ENCODE measurements around the gene SCO1. TPM values are rescaled to one million over a fixed set of nuclear protein-coding genes. Genes with fewer than 3 reads are reported as not detected.
"Not testable (repeated sequence)": the region's sequence is repeated elsewhere in the genome, so short reads cannot be mapped to it uniquely, and the experiment has no call there.

The SCO1 gene
- total and polyA plus RNA-seq, 7 donors, result 12.2 to 37.5 (median 22.1) TPM

GRCh38 chr17:10737736-10738135 lies 40.4 kb upstream of the SCO1 start:
- 28 to 67% methylated on average over 3 of the region's 3 CpGs for WGBS, 2 donors
- H3K4me3 ChIP-seq, result no peak overlapping the region
- H3K27ac ChIP-seq, result no peak overlapping the region
- intact Hi-C loops (cut with DNase I), result loop anchor here (1.0 kb wide), 1 partner anchor 108 kb away; no protein-coding TSS in a partner anchor
- H3K36me3 ChIP-seq, result no peaks in the 10 kb centered on the region
- H3K9me3 ChIP-seq, result no peaks in the 10 kb centered on the region
- TF ChIP-seq EP300 (IDR thresholded peaks at IDR 0.05) (no peak), POLR2A (IDR thresholded peaks at IDR 0.05) (no peak), POLR2AphosphoS5 (IDR thresholded peaks at IDR 0.05) (no peak), CTCF (IDR thresholded peaks at IDR 0.05) (no peak)
- H3K4me1 ChIP-seq, result no peaks in the 10 kb centered on the region
- H3K27me3 ChIP-seq, result no peaks in the 10 kb centered on the region
- DNase-seq, result peak; percentile 61

GRCh38 chr17:10737168-10737622 lies 39.9 kb upstream of the SCO1 start:
- intact Hi-C loops (cut with DNase I), result loop anchor here (1.0 kb wide), 1 partner anchor 108 kb away; no protein-coding TSS in a partner anchor
- DNase-seq, result peak; percentile 80
- no peak overlapping the region for H3K27ac ChIP-seq
- no peaks in the 10 kb centered on the region for H3K36me3 ChIP-seq
- no peaks in the 10 kb centered on the region for H3K27me3 ChIP-seq
- TF ChIP-seq EP300 (IDR thresholded peaks at IDR 0.05), result no peak
- no peak for TF ChIP-seq POLR2A (IDR thresholded peaks at IDR 0.05)
- peak; percentile 49 to 79 (median 68) for TF ChIP-seq CTCF (IDR thresholded peaks at IDR 0.05)
- H3K4me1 ChIP-seq, result no peaks in the 10 kb centered on the region
- no peak overlapping the region for H3K4me3 ChIP-seq
- 4 to 14% methylated on average over 6 of the region's 6 CpGs for WGBS, 2 donors
- no peaks in the 10 kb centered on the region for H3K9me3 ChIP-seq

- 93 to 97% methylated on average over 4 of the region's 4 CpGs for WGBS, 2 donors
- no peak overlapping the region for H3K27ac ChIP-seq
- H3K27me3 ChIP-seq, result no peaks in the 10 kb centered on the region
- H3K36me3 ChIP-seq, result no peaks in the 10 kb centered on the region
- no peaks in the 10 kb centered on the region for H3K9me3 ChIP-seq
- no peak overlapping the region for H3K4me3 ChIP-seq
- H3K4me1 ChIP-seq, result peaks cover 0 to 6% (median 5%) of the 10 kb centered on the region in 4 donors
- no peak for DNase-seq
- TF ChIP-seq CTCF (IDR thresholded peaks at IDR 0.05) (no peak), EP300 (IDR thresholded peaks at IDR 0.05) (no peak), POLR2A (IDR thresholded peaks at IDR 0.05) (no peak), POLR2AphosphoS5 (IDR thresholded peaks at IDR 0.05) (no peak)
- intact Hi-C loops (cut with DNase I), result no loop called here
Measured at GRCh38 chr17:10735821-10736220, 38.5 kb upstream of the SCO1 start.

GRCh38 chr17:10735251-10735650 lies 37.9 kb upstream of the SCO1 start:
- DNase-seq, result peak; percentile 28
- intact Hi-C loops (cut with DNase I), result no loop called here
- H3K27ac ChIP-seq, result no peak overlapping the region
- TF ChIP-seq POLR2A (IDR thresholded peaks at IDR 0.05) (no peak), POLR2AphosphoS5 (IDR thresholded peaks at IDR 0.05) (no peak), EP300 (IDR thresholded peaks at IDR 0.05) (no peak), CTCF (IDR thresholded peaks at IDR 0.05) (no peak)
- H3K36me3 ChIP-seq, result no peaks in the 10 kb centered on the region
- no peaks in the 10 kb centered on the region for H3K9me3 ChIP-seq
- no peak overlapping the region for H3K4me3 ChIP-seq
- no peaks in the 10 kb centered on the region for H3K27me3 ChIP-seq
- H3K4me1 ChIP-seq, result peaks cover 0 to 11% (median 9%) of the 10 kb centered on the region in 4 donors
- 81 to 88% methylated on average over 2 of the region's 2 CpGs for WGBS, 2 donors

GRCh38 chr17:10733666-10734065 lies 36.3 kb upstream of the SCO1 start:
- Histone ChIP-seq H3K27me3 (no peaks in the 10 kb centered on the region), H3K36me3 (no peaks in the 10 kb centered on the region), H3K9me3 (no peaks in the 10 kb centered on the region), H3K4me1 (peaks cover 2 to 17% (median 10%) of the 10 kb centered on the region in 4 donors), H3K4me3 (no peak overlapping the region), H3K27ac (no peak overlapping the region)
- no peak for DNase-seq
- WGBS, 2 donors, result 50 to 84% methylated on average over 3 of the region's 3 CpGs
- intact Hi-C loops (cut with DNase I), result no loop called here
- TF ChIP-seq CTCF (IDR thresholded peaks at IDR 0.05), result no peak
- TF ChIP-seq EP300 (IDR thresholded peaks at IDR 0.05), result no peak
- TF ChIP-seq POLR2A (IDR thresholded peaks at IDR 0.05), result no peak
- no peak for TF ChIP-seq POLR2AphosphoS5 (IDR thresholded peaks at IDR 0.05)

GRCh38 chr17:10732121-10732520 lies 34.8 kb upstream of the SCO1 start:
- 84 to 88% methylated on average over 6 of the region's 6 CpGs for WGBS, 2 donors
- intact Hi-C loops (cut with DNase I); H3K9me3 ChIP-seq; H3K4me3 ChIP-seq; H3K27me3 ChIP-seq; H3K36me3 ChIP-seq; DNase-seq; H3K27ac ChIP-seq: not testable (repeated sequence)
- peaks cover 2 to 17% (median 10%) of the 10 kb centered on the region in 4 donors for H3K4me1 ChIP-seq

Measured in sigmoid colon (tissue), 7 donors.